ENCODE results near the gene CARTPT.

Gene CARTPT

GRCh38 chr5:71719063-71719964 is at the start of gene CARTPT:
Gene CARTPT, plus strand, starts transcription at chr5:71719275. Its CDS starts 19 bp downstream, at chr5:71719294.
- peak in 2 of 3 experiments; percentile 58 to 60 for DNase-seq

DNA sequence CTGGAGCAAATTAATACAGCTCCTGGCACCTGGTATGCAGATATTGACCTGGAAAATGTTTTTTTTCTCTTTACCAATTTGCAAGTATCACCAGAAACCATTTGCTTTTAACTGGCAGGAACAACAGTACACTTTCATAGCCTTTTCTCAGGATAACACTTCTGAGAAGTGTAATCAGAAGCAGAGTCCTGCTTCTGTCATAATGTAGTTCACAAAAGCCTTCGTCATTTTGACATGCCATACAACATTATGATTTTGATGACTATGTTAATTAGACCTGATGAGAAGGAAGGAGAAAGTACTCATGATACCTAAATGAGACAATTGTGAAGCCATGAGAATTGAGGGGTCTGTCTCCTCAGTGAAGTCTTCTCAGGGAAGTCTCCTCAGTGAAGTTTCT is 41.1 kb upstream of the CARTPT start:
- DNase-seq, result no peak

DNA sequence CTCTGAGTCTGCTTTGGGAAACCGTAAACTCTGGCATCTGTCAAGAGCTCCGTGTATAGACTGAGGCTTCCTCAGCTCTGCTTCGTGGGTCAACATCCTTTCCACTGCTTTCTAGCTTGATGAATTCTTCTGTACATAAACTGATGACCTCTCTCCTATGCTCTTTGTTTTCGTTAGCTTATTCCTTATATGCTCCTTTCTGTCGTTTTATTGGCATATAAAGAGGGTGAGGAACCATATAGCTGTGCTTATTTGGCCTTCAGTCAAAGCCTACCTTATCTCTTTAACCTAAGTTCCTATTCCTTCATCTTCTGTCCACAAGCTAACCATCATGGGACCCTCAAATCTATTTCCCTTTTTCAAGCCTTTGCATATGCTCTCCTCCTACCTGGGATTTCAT is 39.4 kb upstream of the CARTPT start:
- no peak for DNase-seq

DNA sequence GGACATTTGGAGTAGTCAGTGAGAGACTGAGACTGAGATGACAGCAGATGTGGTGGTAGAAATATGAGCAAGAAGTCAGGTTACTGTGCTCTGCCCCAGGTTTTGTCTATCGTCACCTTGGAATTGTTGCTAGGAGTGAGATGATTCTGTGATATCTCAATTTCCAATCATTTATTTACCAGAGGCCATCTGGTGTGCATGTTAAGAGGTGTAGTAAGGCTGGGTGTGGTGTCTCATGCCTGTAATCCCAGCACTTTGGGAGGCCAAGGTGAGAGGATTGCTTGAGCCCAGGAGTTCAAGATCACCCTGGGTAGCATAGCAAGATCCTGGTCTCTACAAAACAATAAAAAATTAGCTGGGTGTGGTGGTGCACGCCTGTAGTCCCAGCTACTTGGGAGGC is 38.6 kb upstream of the CARTPT start:
- no peak for DNase-seq

DNA sequence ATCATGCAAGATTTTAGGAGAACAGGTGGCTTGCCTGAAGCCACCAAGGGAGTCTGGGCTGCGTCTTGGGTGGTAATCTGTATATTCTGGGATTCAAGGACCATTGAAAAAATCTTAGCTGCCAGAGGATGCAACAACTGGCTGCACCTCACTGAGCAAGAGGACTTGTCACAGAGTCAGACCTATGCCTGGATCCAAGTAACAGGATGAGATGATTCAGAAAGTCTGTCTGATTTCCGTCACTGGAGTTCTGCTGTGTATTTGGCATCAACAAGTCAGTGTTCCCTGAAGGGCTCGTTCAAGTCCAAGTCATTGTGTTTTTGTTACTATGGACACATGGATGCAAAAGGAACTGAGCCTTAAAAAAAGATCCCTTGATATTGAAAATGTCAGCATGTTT is 37.8 kb upstream of the CARTPT start:
- no peak for DNase-seq

GRCh38 chr5:71684309-71684708 is 34.8 kb upstream of the CARTPT start:
- DNase-seq, result no peak

GRCh38 chr5:71693828-71694427 is 25.1 kb upstream of the CARTPT start:
- no peak for DNase-seq

GRCh38 chr5:71695071-71695470 is 24.0 kb upstream of the CARTPT start:
- no peak for DNase-seq

GRCh38 chr5:71695595-71695994 is 23.5 kb upstream of the CARTPT start:
- DNase-seq, result no peak

- DNase-seq, result no peak
These were observed 21.1 kb upstream of the CARTPT start for GRCh38 chr5:71697967-71698366.

DNA sequence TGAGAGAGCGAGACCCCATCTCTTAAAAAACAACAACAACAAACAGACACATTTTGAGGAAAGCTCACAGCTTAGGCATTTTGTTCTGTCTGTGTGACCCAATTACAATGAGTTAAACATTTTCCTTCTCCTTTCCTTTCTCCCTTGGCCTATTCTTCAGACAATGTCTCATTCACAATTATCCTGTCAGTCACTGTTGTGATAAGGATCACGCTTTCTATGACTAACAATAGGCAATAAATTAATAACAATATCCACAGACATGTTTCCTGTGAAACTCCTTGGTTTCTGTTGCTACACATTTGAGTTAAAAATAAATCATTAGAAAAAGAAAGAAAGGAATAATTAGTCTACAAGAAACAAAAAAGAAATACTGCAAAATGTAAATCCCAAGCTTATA is 19.8 kb upstream of the CARTPT start:
- no peak for DNase-seq

GRCh38 chr5:71699751-71700150 is 19.3 kb upstream of the CARTPT start:
- DNase-seq, result no peak

DNA sequence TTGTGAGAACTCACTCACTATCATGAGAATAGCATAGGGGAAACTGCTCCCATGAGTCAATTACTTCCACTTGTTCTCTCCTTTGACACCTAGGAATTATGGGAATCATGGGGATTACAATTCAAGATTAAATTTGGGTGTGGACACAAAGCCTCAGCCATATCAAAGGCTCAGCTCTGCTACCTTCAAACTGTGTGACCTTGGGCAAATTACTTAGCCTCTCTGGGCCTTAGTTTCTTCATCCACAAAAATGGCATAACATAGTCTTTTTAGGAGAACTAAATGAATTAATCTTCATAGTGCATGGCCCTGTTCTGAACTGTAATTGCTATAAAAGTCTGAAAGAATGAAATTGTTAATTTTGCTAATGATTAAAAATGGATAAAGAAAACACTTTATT is 18.3 kb upstream of the CARTPT start:
- no peak for DNase-seq

- DNase-seq, result no peak
These were observed 17.7 kb upstream of the CARTPT start for GRCh38 chr5:71701407-71701806.

DNA sequence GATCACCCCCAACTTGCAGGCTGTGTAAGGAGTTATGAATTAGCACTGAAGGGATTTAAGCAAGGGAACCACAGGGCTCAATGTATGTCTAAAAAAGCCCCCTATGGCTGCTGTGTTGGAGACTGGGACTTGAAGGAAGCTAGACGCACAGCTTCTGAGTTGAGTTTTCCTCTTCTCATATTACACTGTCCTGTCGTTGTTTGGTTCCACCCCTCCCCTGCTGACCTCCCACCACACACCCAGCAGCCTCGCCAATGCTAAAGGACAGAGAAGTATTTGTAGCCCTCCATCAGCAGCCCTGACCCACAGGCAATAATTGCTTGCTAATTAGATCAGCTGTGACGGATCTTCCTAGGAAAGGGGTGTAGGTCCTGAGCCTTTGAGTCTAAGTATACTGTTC is 15.1 kb upstream of the CARTPT start:
- no peak for DNase-seq

GRCh38 chr5:71705421-71705820 is 13.7 kb upstream of the CARTPT start:
- DNase-seq, result no peak

DNA sequence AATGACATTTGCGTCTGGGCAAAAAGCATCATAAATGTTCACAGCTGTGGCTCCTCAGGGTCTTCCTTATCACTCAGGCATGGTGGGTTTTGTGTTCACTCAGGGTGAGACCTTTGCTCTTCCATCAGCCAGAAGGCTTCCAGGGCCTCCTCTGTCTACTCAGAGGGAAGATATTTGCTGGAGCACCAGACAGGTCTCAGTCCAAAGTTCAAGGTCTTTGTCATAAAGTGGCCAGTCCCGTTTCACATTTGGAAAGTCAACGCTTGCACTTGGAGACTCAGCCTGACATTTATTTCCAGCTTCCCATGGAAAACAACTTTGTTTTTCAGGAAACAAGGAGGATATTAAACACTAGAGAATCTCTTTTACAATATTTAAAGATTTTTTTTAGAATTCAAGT is 12.2 kb upstream of the CARTPT start:
- DNase-seq, result no peak

DNA sequence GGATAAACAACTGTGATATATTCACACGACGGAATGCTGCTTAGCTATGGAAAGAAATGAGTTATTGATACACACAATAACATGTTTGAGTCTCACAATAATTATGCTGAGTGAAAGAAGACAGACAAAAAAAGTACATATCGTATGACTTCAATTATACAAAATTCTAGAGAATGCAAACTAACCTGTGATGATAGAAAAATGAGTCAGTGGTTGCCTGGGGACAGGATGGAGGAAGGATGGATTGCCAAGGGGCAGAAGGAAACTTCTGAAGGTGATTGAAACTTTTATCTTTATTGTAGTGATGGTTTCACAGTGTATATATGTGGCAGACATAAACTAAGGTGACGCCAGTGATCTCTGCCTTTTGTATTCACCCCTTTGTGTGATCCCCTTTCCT is 7.5 kb upstream of the CARTPT start:
- no peak for DNase-seq

GRCh38 chr5:71714911-71715310 is 4.2 kb upstream of the CARTPT start:
- DNase-seq, result no peak

DNA sequence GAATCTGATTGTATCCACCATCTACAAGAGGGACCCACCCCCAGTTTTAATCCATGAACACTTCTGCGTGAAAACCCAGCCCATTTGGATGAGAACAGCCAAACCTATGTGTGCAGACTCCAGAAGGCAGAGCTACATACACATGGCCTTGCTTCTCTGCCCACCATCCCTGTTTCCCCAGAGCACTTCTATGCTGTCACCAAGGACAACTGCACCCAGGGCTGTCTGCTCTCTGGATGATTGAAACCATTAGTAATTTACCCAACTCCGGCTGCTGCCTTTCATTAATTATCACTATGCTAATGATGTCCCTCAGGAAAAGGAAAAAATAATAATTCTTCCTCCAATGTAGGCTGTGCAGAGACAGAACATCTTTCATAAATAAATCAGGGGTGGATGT is 8.9 kb downstream of the CARTPT start:
- no peak for DNase-seq

DNA sequence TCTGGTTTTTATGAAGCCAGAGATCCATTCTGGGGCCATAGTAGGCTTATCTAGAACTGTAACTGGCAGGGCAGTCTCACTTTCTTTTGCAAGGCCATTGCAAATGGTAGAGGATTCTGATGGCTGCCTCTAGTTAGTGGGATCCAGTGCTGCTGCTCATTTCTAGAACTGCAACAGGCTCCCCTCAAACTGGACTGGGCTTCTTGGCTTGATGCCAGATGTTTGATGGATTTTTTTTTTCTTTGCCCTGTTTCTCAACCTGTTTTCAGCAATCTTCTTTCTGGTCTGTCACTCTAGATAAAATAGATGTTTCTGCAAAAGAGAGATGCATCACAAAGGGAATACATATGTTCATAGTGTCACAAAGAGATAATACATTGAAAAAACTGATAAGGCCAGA is 11.9 kb downstream of the CARTPT start:
- no peak for DNase-seq

- DNase-seq, result no peak
These were observed 12.9 kb downstream of the CARTPT start for GRCh38 chr5:71732011-71732410.

- no peak for DNase-seq
These were observed 15.1 kb downstream of the CARTPT start for GRCh38 chr5:71734141-71734540.

GRCh38 chr5:71737931-71738539 is 19.0 kb downstream of the CARTPT start:
- DNase-seq, result no peak
